Chondrocyte (in vitro differentiated cells): Measurements from ENCODE around the gene FAM131C. TPM values are rescaled to one million over a fixed set of nuclear protein-coding genes. Genes with fewer than 3 reads are reported as not detected.
"Not testable (repeated sequence)": the region's sequence is repeated elsewhere in the genome, so short reads cannot be mapped to it uniquely, and the experiment has no call there.

Experiments
- DNase-seq: peaks from one replicate; pipeline ENCODE4 v3.0.0; 2021; ENCODE audit warnings: mixed read lengths, low spot score
- H3K27ac Mint-ChIP-seq: one replicate; pipeline ENCODE4 v1.8.0; 2021; ENCODE audit warnings: mild to moderate bottlenecking, moderate library complexity, mixed read lengths; ENCODE audit not compliant: unreplicated experiment
- H3K27me3 Mint-ChIP-seq: 2 replicates; pipeline ENCODE4 v1.8.0; 2021; ENCODE audit warnings: low read depth, mixed read lengths
- H3K36me3 Mint-ChIP-seq: 2 replicates; pipeline ENCODE4 v1.8.0; 2021; ENCODE audit warnings: low read depth, mixed read lengths
- H3K4me1 Mint-ChIP-seq: 2 replicates; pipeline ENCODE4 v1.8.0; 2021; ENCODE audit warnings: low read depth, mild to moderate bottlenecking, mixed read lengths
- H3K4me3 Mint-ChIP-seq: one replicate; pipeline ENCODE4 v1.8.0; 2021; ENCODE audit warnings: mild to moderate bottlenecking, moderate library complexity, mixed read lengths; ENCODE audit not compliant: unreplicated experiment
- H3K9me3 Mint-ChIP-seq: 2 replicates; pipeline ENCODE4 v1.8.0; 2021; ENCODE audit warnings: low read depth, mixed read lengths
- CTCF ChIP-seq: fragments of 200-600 bp; sonication (generic); IDR thresholded peaks from 2 replicates; pipeline ENCODE4 v1.5.0; 2021; ENCODE audit warnings: antibody characterized with exemption, mild to moderate bottlenecking, moderate library complexity
- total RNA-seq: library from RNA; stranded (reverse); gene quantifications from 3 replicates; pipeline ENCODE4 v1.2.1, GENCODE V29; 2021

Gene FAM131C
- total RNA-seq, 1 donor from 2014 or later: 0.70 TPM

GRCh38 chr1:16066245-16066644, 7.2 kb downstream of the FAM131C start:
- peaks cover 15% of the 10 kb centered on the region for H3K27me3 Mint-ChIP-seq
- no peak overlapping the region for H3K4me3 Mint-ChIP-seq
- H3K36me3 Mint-ChIP-seq: no peaks in the 10 kb centered on the region
- no peak for TF ChIP-seq CTCF
- DNase-seq: no peak
- no peaks in the 10 kb centered on the region for H3K4me1 Mint-ChIP-seq
- H3K9me3 Mint-ChIP-seq: no peaks in the 10 kb centered on the region
- no peak overlapping the region for H3K27ac Mint-ChIP-seq

DNA sequence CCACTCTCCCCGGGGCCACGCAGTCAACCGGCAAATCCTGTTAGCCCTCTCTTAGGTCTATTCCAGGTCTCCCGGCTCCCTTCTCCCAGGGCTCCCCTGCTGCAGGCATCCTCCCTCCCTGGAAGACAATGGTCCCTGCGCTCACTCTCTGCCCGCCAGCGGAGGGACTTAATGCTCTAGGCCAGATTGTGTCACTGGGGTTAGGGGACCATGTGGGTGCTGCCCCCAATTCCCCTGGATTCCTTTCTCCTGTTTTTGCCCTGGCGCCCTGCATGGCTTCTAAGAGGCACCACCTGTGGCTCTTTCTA, 8.2 kb downstream of the FAM131C start:
- no peak overlapping the region for H3K27ac Mint-ChIP-seq
- H3K9me3 Mint-ChIP-seq: no peaks in the 10 kb centered on the region
- H3K27me3 Mint-ChIP-seq: peaks cover 15% of the 10 kb centered on the region
- H3K4me1 Mint-ChIP-seq: no peaks in the 10 kb centered on the region
- no peak overlapping the region for H3K4me3 Mint-ChIP-seq
- H3K36me3 Mint-ChIP-seq: no peaks in the 10 kb centered on the region
- DNase-seq: no peak
- no peak for TF ChIP-seq CTCF

DNA sequence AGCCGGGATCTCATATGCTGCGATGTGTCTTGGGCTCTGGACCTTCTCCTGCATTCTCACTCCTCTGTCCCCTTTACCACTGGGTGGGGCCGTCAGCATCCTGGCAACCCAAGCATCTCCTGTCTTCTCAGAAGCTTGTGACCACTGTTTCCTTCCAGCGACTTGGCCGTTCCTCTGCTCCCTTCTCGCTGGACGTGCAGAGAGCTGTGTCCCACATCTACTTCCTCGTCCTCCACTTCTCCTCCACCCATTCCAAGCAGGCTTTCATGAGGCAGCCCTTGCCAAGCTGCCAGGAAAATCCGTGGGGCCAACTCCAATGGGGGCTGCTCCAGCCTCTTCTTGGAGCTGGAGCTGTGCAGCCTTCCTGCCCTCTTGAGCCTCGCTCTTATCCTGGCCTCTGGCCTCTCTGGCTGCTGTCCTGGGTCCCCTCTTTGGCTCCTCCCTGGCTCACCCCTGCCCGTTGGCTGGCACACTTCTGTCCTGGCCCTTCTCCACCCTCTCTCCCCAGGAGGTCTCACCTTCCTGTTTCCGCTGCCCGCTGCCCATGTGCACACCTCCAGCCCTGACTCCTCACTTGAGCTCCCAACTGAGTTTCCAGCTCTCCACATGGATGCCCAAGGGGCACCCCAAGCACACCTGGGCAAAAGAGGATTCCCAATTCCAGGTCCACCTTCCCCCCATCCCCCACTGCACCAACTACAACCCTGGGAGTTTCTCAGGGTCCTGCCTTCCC, 8.7 kb downstream of the FAM131C start:
- peaks cover 15% of the 10 kb centered on the region for H3K27me3 Mint-ChIP-seq
- no peaks in the 10 kb centered on the region for H3K4me1 Mint-ChIP-seq
- TF ChIP-seq CTCF: no peak
- no peak overlapping the region for H3K27ac Mint-ChIP-seq
- no peak for DNase-seq
- H3K4me3 Mint-ChIP-seq: no peak overlapping the region
- H3K36me3 Mint-ChIP-seq: no peaks in the 10 kb centered on the region
- no peaks in the 10 kb centered on the region for H3K9me3 Mint-ChIP-seq

GRCh38 chr1:16063921-16064320, 9.5 kb downstream of the FAM131C start:
- no peaks in the 10 kb centered on the region for H3K4me1 Mint-ChIP-seq
- no peak for DNase-seq
- no peaks in the 10 kb centered on the region for H3K9me3 Mint-ChIP-seq
- no peak for TF ChIP-seq CTCF
- H3K4me3 Mint-ChIP-seq: no peak overlapping the region
- peaks cover 15% of the 10 kb centered on the region for H3K27me3 Mint-ChIP-seq
- no peak overlapping the region for H3K27ac Mint-ChIP-seq
- no peaks in the 10 kb centered on the region for H3K36me3 Mint-ChIP-seq

- no peak overlapping the region for H3K4me3 Mint-ChIP-seq
- no peak overlapping the region for H3K27ac Mint-ChIP-seq
- H3K4me1 Mint-ChIP-seq: no peaks in the 10 kb centered on the region
- no peak for TF ChIP-seq CTCF
- no peak for DNase-seq
- no peaks in the 10 kb centered on the region for H3K9me3 Mint-ChIP-seq
- H3K36me3 Mint-ChIP-seq: no peaks in the 10 kb centered on the region
- peaks cover 15% of the 10 kb centered on the region for H3K27me3 Mint-ChIP-seq
Measured at GRCh38 chr1:16063226-16063829, 10.1 kb downstream of the FAM131C start.

DNA sequence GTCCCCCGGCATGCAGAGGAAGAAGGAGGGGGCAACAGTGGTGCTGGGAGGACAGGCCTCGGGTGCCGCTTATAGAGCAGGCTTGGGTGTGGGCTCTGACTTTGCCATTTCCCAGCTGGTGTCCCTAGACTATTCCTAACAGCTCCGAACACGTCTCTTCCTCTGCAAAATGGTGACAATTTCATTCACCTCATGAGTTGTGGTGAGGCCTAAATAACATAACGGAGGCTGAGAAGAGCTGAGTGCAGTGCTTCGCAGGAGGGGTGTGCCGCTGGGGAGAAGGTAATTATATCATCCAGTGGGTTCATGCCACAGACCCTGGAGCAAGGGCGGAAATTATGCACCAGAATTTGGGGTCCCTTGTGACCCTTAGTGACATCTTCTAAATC, 10.8 kb downstream of the FAM131C start:
- peaks cover 15% of the 10 kb centered on the region for H3K27me3 Mint-ChIP-seq
- not testable (repeated sequence) for DNase-seq, H3K4me1 Mint-ChIP-seq, H3K4me3 Mint-ChIP-seq, H3K9me3 Mint-ChIP-seq, H3K27ac Mint-ChIP-seq, H3K36me3 Mint-ChIP-seq

DNA sequence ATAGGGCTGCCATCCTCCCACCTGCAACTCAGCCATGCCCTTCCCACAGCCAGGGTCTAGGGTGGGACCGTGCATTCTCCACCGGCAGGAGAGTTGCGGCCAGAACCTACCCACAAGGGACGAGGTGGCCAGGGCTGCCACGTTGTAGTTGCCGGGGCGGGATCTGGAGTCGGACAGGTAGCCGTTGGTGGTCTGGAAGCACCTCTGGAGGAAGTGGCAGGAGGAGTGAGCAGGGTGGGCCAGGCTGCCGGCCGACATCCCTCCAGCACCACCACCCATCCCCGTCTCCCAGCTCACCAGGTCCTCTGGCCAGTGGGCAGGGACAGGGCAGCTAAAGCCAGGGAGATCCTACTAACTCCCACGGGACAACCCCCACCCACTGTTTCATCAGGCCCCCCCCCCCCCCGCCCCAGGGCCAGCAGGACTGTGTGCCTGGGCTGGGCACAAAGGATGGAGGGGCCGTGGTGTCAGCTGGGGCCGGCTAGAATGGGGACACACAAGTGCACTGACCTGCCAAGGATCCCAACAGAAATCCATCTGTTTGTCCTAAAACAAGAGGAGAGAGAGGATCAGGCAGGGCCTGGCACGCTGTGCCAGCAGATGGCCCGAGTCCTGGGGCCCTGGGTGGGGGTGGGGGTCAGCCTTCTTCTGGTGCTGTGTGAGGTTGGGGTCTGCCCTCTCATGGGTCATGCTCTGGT, 11.3 kb downstream of the FAM131C start:
- not testable (repeated sequence) for H3K9me3 Mint-ChIP-seq, H3K36me3 Mint-ChIP-seq, H3K4me1 Mint-ChIP-seq, H3K27ac Mint-ChIP-seq, H3K4me3 Mint-ChIP-seq, DNase-seq
- H3K27me3 Mint-ChIP-seq: peaks cover 16% of the 10 kb centered on the region
